Right hindlimb (tissue), 1 donor: ENCODE data around the gene ZDHHC5.
A peak's percentile ranks its signal among the peaks of the same experiment; 100 is the strongest.

Experiments
- DNase-seq: peaks from one replicate; pipeline ENCODE4 v3.0.0-alpha.2; 2018

ZDHHC5 gene

GRCh38 chr11:57667736-57668433 lies at the start of gene ZDHHC5:
ZDHHC5 (plus strand) TSS chr11:57668114; CDS start chr11:57673091, 4,977 bp downstream.
- peak; percentile 100 for DNase-seq

GRCh38 chr11:57618438-57618837 lies 49.5 kb upstream of the ZDHHC5 start:
- no peak for DNase-seq

- no peak for DNase-seq
Measured at GRCh38 chr11:57619331-57619730, 48.6 kb upstream of the ZDHHC5 start.

- no peak for DNase-seq
Measured at GRCh38 chr11:57620467-57620866, 47.4 kb upstream of the ZDHHC5 start.

GRCh38 chr11:57622263-57622662 lies 45.7 kb upstream of the ZDHHC5 start:
- no peak for DNase-seq

- no peak for DNase-seq
Measured at GRCh38 chr11:57624864-57625263, 43.0 kb upstream of the ZDHHC5 start.

GRCh38 chr11:57626895-57627294 lies 41.0 kb upstream of the ZDHHC5 start:
- DNase-seq = no peak

GRCh38 chr11:57630171-57630570 lies 37.7 kb upstream of the ZDHHC5 start:
- no peak for DNase-seq

GRCh38 chr11:57632116-57632515 lies 35.8 kb upstream of the ZDHHC5 start:
- DNase-seq = no peak

- no peak for DNase-seq
Measured at GRCh38 chr11:57633394-57634070, 34.4 kb upstream of the ZDHHC5 start.

- no peak for DNase-seq
Measured at GRCh38 chr11:57634311-57634710, 33.6 kb upstream of the ZDHHC5 start.

- no peak for DNase-seq
Measured at GRCh38 chr11:57635246-57635645, 32.7 kb upstream of the ZDHHC5 start.

- no peak for DNase-seq
Measured at GRCh38 chr11:57637626-57638004, 30.3 kb upstream of the ZDHHC5 start.

- DNase-seq = peak; percentile 94
Measured at GRCh38 chr11:57638005-57638781, 29.7 kb upstream of the ZDHHC5 start.

- peak; percentile 36 for DNase-seq
Measured at GRCh38 chr11:57638811-57639320, 29.0 kb upstream of the ZDHHC5 start.

- DNase-seq = peak; percentile 94
Measured at GRCh38 chr11:57639321-57640067, 28.4 kb upstream of the ZDHHC5 start.

GRCh38 chr11:57640068-57640800 lies 27.7 kb upstream of the ZDHHC5 start:
- no peak for DNase-seq

GRCh38 chr11:57641011-57641807 lies 26.7 kb upstream of the ZDHHC5 start:
- peak; percentile 58 for DNase-seq

- no peak for DNase-seq
Measured at GRCh38 chr11:57643802-57644201, 24.1 kb upstream of the ZDHHC5 start.

GRCh38 chr11:57644748-57645688 lies 22.9 kb upstream of the ZDHHC5 start:
- DNase-seq = peak; percentile 87
